NCI-H128 (cell line): Measurements from ENCODE around the gene MAML3.

Experiments used
- DNase-seq: peaks from one replicate; lab custom pipeline; 2025; ENCODE audit not compliant: unreplicated experiment; lab: John Stamatoyannopoulos, UW

MAML3 gene

DNA sequence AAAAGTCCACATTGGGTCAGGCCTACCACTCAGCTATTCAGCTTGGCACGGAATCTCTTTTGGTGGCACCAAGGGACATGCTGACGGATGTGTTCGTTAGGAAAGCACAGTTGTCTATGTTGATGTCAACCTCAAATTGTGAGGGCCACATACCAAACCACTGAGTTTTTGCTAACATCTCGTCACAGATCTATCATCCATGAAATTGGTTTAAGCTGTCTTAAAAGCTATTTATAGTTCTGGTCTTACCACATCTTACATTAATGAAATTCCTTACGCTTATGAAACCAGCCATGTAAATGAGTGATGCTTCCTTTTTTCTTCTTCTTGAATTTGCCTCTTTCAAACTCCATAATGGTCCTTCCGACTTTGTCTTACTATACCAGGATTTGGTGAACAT, 386.8 kb downstream of the MAML3 start:
- DNase-seq, result no peak

DNA sequence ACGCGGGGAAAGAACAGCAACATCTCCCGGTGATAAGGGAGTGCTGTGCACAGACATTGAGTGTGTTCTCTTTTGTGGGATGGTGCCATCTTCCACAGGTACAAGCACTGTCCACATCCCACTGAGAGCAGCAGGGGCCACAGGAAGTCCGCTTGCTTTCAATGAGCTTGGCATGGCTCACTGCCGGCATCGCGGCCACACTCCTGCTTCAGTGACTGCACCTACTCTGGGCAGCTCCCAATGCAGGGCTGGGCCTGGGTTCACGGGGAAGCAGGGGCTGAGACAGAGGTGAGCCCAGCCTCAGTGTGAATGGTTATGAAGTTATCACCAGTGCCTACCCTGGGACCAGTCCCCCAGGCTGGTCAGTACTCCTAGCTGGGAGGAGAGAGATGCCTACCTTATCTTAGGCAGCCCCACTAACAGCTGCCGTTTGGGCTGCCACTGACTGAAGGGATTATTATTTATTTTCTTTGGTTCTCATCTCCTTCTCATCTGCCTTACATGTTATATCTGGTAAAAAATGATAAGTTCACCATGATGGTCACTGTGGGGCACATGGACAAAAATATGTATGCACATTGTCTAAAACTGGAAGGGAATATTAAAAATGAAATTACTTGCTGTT, 389.2 kb downstream of the MAML3 start:
- no peak for DNase-seq

DNA sequence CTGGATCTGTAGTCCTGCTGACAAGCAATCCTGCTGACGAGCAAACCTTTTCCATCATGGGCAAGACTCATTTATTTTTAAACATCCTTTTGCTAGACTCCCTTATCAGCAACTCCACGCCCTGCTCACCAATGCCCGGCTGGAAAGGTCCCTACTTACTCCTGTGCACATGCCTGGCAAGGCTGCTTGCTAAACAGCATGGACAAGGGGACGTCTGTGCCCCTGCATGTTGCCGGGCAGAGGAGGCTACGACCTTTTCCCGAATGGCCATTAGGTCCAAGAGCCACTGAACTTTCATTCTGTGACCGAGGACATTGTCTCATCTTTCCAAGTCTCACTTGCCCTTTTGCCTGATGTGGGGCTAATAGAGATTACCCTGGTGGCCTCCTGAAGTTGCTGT, 389.8 kb downstream of the MAML3 start:
- DNase-seq, result no peak

DNA sequence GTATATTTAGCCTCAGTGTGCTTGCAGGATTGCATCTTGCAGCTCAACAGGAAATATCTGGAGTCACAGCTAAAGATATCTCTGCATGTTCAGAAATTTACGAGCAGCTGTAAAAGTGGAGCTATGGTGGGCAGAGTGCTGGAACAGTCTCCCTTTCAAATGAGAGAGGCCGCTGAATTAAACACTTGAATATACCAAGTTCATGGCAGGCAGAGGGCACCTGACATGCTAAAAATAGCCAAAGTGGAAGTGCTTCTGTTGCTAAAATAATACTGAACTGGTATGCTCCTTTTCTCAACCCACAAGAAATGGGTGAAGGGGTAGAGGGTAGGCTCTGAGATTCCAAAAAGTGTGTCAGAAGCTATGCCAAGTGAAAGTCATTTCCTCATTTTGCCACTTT, 390.3 kb downstream of the MAML3 start:
- peak; percentile 0 for DNase-seq

DNA sequence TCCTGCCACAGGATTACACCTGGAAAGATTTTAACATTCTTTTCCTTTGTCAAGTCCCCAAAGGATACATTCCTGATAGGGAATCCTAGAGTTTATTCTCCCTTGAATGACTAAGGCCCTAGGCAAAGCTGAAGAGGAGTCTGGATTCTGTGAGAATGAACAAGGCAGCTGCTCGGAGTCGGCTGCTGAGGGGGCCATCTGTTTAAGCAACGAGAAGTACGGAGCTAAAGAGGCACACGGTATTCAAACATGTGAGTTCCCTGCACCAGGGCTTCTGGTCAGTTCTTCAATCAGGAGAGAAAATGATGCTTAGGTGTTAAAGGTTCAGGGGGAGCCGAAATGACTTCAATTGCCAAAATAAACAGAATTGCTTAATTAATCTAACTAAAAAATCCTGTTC, 390.8 kb downstream of the MAML3 start:
- DNase-seq, result no peak

DNA sequence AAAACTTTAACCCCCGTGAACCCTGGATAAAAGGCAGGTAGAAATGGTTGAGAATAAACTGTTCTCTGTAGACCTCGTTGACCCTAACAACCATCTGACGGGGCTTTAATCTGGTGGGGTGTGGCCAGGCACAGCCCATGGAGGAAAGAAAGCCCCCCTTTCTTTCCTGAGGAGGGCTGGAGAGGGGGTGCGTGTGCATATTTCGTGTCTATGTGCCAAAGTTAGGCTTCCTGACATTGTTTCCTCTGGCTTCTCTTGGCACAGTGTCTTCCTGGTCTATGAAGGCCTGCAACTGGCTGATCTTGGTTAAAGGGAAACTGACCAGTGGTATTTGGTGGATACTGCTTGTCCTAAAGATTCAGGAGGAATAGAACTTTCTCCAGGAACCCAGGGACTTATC, 391.3 kb downstream of the MAML3 start:
- no peak for DNase-seq

DNA sequence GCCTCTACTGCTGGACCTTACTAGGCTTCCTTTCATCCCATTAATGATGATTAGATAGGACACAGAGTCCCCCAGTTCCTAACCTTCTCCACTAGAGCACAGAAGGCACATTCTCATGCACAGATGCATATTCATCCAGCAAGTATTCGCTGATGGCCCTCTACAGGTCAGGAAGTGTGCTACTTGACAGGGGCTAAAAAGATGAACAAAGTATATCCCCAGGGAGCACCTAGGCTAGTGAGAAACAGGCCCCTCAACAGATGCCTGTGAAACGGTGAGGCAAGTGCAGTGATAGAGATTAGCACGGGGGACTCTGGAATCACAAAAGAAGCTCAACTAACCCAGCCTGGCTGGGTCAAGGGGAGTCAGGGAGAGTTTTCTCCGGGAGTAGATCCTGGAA, 392.5 kb downstream of the MAML3 start:
- DNase-seq, result no peak

DNA sequence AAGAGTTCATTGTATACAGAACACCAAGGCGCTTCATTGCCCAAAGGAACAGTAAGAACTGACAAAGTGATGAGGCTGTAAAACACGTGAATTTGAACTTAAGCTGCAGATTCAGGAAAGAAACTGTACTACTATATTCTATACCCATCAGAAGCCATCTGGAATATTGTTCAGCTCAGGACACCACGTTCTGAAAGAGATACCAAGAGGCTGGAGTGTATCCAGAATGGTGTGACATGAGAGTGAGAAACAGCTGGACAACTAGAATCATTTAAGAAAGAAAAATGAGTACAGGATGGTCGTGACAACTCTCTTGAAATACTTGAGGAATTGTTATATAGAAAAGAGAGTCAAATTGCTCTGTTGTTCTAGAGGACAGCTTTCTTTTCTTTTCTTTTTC, 393.4 kb downstream of the MAML3 start:
- DNase-seq, result no peak

DNA sequence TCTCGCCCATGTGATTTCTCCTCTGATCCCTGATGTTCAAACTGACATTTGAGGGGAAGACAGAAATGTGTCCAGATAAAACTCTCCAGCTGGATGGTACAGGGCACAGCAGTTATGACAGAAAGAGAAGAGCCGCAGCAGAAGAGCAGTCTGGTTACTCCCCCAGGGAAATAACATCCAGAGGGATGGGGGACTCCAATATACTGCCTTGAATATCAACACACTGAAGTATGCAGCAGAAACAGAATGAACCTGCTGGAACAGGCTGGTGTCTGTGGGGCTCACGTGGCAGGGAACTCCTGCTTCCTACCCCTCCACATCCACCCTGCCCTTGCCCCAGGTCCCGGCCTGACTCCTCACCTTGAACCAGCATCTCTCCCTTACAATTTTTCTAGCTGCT, 394.9 kb downstream of the MAML3 start:
- DNase-seq, result no peak

DNA sequence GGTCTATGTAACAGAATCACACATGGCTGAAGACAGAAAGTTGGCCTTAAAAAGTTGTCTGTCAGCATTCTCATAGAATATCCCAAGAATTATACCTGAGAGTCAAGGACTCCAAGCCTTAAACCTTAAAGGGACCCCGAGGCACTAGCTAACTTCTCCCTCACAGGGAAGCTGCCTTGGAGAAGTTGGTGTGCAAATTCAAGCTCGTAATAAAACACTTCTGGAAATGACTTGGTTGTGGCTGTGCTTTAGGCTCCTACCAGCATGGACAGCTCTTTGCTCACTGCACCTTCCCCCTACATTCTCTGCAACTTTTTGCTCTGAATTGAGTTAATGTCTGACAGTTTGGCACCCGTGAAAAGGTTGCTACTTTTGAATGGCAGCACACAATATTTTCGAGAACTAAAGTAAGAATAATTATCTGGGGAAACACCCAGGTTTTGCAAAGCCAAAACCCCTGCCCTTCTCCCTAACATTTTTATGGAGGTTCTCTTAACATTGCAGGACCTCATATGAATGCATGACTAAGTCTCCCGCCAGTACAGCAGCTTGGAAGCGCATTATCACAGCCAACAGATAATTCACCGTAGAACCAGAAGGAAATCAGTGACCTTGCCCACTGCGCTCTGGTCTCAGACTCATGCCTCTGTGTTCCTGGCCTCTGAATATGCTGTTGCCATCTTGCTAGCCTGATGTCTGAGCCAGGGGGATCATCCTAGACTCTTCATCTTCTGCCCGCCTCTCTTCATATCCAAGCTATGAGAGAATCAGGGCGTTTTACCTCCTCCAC, 397.4 kb downstream of the MAML3 start:
- DNase-seq, result no peak

DNA sequence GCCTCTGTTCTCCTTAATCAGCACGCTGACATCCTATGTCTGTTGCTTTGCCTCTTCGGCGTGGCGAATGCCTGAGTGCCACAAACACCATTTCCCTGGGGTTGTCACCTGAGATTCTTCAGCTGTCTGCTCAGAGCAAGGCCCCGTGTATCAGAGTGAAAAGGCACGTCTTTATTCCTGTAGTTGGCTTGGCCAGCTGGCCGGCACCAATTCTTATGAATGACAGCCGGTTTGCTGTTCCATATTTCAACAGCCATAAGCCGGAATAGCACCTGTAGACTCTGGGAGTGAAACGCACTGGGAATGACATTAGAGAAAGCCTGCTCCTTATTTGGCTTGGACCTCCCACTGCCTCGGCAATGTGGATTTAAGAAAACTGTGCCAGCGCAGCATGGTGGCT, 399.0 kb downstream of the MAML3 start:
- DNase-seq, result no peak

DNA sequence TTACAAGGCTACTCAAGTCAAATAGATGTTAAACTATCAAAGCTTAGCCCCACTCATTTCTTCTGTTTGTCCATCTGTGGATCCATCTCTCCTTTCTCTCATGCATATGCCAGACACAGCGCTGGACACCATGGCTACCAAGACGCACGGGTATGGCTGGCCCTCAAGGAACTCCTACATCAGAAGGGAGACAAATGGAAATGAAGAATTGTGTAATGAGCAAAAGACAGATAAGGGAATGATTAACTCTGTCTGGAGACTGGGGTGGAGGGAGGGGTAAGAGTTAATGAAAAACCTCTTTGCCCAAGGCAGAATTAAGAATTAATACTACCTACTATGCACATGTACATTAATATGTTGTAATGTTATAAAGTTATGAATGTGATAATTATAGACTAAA, 400.3 kb downstream of the MAML3 start:
- no peak for DNase-seq

DNA sequence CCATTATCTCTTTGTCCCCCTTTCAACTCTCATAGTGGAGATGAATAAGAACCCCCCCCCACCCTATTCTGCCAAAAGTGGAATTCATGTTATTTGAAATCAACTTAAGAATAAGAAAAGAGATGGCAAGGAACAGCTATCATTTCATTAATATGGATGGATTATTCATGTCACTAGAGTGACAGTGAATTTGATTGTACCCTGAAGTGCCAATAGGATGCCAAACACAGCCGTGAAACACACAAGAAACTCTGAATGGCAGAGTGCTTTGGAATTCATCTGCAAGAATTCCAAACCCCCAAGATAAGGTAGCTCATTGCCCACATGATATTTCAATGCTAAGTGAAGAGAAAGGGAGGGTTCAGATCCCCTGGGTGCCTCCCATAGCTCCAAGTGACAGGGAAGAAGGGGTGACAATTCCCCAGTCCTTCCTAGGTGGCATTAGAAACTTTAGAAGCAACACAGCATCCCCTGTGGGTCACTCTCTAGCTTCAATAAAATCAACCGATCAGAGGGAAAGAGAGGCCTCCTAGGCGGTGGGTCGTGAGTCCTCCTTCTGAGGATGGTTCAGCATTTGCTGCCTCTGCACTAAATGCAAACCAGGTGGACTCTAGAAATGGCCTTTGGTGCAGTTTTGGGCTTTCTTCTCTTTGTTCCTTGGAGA, 404.0 kb downstream of the MAML3 start:
- DNase-seq, result no peak

DNA sequence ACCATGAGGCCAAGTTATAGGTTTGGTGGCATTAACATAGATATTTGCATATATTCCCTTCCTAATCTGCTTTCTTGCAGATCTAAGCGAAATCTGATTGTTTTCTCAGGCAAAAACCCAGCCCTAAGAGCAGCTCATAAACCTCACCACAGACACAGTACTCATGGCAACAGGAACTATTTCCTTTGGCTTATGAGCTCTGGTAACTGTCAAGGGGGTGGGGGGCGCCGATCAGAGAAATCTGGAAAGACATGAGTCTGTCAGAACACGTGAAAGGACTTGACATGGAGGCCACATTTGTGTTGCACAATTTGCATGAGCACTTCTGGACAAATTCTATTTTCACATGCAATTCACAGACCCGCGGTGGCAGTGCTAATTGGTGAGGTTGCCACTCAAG, 404.6 kb downstream of the MAML3 start:
- no peak for DNase-seq

DNA sequence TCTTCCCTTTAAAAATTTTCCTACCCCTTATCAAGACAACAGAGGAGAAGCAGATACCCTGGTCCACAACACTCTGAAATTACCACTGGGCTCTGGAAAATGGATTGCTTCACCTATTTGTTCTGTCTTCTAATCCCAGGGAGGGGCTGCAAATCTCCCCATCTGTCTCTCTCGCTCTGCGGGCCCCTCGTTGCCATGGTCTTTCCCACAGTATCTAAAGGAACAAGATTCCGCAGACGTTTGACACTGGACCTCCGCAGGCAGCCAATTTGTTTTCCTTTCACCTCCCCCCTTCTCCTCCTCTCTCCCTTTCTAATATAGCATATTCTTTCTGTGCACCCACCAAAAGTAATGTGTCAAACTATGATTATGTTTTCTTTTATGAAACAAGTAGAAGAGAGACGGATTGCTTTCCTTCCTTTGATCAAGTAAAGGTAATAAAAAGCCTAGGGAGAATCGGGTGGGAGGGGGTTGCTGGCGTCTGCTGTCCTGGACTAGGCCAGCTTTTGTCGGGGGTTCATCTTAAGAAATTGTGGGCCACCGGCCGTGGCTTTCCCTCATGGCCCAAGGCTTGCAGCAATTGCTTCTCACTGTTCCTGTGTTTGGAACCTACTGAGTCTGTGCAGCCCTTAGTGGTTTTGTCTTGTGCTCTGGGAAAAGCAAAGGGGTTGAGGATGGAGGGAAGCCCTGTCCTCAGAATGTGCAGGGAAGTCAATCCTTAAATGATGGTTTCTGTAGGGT, 407.4 kb downstream of the MAML3 start:
- no peak for DNase-seq

DNA sequence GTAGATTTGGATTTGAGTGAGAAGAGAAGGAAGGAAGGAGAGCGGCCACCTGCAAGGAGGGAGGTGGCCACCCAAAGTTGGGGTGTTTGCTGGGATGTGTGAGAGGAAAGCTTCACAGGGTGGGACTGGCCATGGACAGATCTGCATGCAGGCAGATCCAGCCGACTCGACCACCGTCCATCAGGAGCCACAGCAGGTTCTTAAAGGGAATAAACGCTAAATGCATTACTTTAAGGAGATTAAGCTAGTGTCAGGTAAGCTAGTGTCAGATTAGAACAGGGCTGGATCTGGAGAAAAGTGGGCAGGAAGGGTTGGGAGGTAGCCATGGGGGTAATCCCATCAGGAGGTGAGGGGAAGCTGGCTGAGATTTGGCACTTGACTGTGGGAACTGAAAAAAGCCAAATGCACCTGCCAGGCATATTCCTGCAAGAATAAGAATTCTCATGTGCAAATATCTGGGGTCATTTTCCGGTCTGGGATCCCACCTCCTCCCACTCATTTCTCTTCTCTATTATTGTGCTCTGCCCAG, 408.8 kb downstream of the MAML3 start:
- DNase-seq, result no peak

DNA sequence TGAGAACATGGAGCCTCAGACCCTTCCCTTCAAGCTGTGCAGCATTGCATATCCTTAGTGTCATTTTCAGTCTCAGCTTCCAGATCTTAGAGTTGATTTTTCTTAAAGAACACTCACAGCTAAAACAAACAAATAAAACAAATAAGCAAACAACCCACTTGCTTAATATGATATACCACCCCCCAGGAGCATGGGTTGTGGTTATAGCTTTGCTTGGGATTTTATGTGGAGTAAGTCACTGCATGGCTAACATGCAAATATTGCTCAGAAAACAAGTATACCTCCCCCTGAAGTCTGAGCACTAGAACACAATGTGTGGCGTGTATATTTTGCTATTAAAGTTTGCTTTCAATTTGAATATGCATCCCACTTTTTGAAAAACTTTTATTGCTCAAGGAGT, 409.8 kb downstream of the MAML3 start:
- no peak for DNase-seq

DNA sequence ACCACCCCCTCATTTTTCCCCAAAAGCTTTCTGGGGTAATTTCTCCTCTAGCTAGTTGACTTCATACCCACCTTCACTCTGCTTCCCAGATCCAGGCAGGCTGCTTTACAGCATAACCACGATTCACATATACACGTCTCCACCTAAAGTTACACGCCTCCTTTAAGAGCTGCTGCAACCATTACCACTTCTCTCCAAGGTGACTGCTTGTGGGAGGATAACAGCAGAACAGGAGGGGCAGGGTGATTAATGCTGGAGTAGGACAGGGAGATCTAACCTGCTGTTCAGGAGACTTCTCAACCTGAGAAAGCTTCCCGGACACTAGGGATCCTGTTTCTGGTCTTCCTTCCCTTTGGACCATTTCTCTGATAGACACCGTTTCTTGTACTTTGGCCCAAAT, 411.0 kb downstream of the MAML3 start:
- DNase-seq, result no peak

DNA sequence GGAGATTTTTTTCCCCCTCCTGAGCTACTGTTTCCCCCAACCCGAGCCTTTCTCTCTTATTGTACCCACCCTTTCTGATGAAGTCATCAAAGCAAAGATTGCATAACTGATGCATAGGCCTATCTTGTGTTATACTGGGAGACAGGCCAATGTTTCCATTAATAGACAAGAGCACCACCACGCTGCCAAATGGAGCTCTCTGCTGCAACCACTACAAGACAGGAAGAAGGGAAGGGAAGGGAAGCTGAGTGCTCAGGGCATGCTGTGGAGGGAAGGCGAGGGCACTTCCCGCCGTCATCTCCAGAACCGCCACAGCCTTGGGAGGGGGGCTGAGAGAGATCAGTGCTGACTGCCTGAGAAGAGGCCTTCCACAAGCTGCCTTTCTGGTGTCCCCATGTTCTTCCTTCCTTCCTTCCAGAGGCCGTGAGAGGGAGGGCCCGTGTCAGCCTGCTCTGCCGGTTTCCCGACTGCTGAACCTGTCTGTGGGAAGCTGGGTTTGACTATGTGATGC, 413.4 kb downstream of the MAML3 start:
- DNase-seq, result peak; percentile 9

DNA sequence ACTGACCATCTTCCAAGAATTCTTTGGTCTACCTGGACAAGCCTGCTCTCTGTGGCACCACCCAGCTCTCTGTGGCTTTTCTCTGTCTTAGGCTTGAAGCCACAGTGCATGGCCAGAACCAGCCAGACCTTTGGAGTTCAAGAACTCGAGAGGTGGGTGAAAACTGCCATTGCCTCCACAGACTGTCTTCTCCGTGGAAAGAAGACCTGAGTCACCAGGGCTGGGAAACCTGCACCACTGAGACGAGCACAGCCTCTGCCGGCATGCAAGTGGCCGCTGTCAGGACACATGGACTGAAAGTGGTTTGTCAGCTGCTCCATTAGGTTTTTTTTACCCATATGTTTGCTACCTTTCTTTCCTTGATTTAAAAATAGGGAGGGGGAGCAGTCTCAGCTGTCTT, 413.9 kb downstream of the MAML3 start:
- DNase-seq, result no peak
